Midbrain (tissue), 1 donor: ENCODE measurements around the gene UTP15.
A peak's percentile ranks its signal among the peaks of the same experiment; 100 is the strongest.

ENCODE experiments used
- DNase-seq: peaks from one replicate; lab custom pipeline; 2025; lab: John Stamatoyannopoulos, UW

UTP15 gene

GRCh38 chr5:73564675-73565074, 868 bp upstream of the UTP15 start:
- DNase-seq = no peak

GRCh38 chr5:73565969-73566547, 515 bp downstream of the UTP15 start:
- DNase-seq = no peak

- DNase-seq = no peak
These were observed 17.0 kb downstream of the UTP15 start for GRCh38 chr5:73582285-73583145.

- no peak for DNase-seq
These were observed 22.4 kb downstream of the UTP15 start for GRCh38 chr5:73587923-73588322.

- peak; percentile 60 for DNase-seq
These were observed 25.7 kb downstream of the UTP15 start for GRCh38 chr5:73591102-73591695.

GRCh38 chr5:73591698-73592501, 26.4 kb downstream of the UTP15 start:
- DNase-seq = no peak

GRCh38 chr5:73592551-73592950, 27.0 kb downstream of the UTP15 start:
- no peak for DNase-seq

- DNase-seq = no peak
These were observed 31.3 kb downstream of the UTP15 start for GRCh38 chr5:73596705-73597328.

GRCh38 chr5:73599380-73599779, 33.8 kb downstream of the UTP15 start:
- DNase-seq = no peak

- no peak for DNase-seq
These were observed 38.5 kb downstream of the UTP15 start for GRCh38 chr5:73603998-73604397.

- no peak for DNase-seq
These were observed 39.9 kb downstream of the UTP15 start for GRCh38 chr5:73605223-73606087.

GRCh38 chr5:73606206-73606753, 40.7 kb downstream of the UTP15 start:
- no peak for DNase-seq

GRCh38 chr5:73607228-73607627, 41.7 kb downstream of the UTP15 start:
- no peak for DNase-seq

GRCh38 chr5:73612799-73613198, 47.3 kb downstream of the UTP15 start:
- no peak for DNase-seq

- no peak for DNase-seq
These were observed 49.5 kb downstream of the UTP15 start for GRCh38 chr5:73615085-73615484.

GRCh38 chr5:73615947-73616346, 50.4 kb downstream of the UTP15 start:
- no peak for DNase-seq

- DNase-seq = no peak
These were observed 52.2 kb downstream of the UTP15 start for GRCh38 chr5:73617510-73618279.

GRCh38 chr5:73619606-73620333, 54.2 kb downstream of the UTP15 start:
- no peak for DNase-seq

- no peak for DNase-seq
These were observed 54.8 kb downstream of the UTP15 start for GRCh38 chr5:73620334-73620687.
